Suppressor macrophage treated with lipopolysaccharide for 4 hours (primary cell): Measurements from ENCODE around the gene RALY.

Experiments used
- DNase-seq: peaks from one replicate; pipeline ENCODE4 v3.0.0-alpha.2; 2020

The RALY gene

DNA sequence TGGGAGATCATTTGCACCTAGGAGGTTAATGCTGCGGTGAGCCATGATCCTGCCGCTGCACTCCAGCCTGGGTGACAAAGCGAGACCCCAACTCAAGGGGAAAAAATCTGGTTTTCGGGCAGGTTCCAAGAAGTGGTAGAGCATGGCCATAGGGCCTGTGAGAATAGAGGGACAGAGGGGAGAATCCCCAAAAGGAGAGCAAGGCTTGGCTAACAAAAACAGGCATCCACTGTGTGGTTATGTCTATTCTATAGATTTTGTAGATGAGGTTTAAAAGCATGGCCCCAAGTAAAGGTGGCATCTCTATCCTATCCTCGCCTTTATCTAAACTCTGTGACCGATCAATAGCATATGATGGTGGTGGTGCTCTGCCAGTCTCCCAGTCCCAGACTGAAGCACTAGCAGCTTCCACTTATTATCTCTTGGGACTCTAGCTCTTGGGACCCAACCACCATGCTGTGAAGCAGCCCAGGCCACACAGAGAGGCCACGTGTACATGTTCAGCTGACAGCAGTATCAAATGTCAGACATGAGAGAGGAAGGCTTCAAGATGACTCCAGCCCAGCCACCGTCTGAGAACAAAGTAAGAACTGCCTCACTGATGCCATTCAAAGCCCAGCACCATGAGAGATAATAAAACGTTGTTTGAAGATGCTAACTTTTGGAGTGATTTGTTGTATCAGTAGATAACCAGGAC lies 90.7 kb downstream of the RALY start:
- no peak for DNase-seq

DNA sequence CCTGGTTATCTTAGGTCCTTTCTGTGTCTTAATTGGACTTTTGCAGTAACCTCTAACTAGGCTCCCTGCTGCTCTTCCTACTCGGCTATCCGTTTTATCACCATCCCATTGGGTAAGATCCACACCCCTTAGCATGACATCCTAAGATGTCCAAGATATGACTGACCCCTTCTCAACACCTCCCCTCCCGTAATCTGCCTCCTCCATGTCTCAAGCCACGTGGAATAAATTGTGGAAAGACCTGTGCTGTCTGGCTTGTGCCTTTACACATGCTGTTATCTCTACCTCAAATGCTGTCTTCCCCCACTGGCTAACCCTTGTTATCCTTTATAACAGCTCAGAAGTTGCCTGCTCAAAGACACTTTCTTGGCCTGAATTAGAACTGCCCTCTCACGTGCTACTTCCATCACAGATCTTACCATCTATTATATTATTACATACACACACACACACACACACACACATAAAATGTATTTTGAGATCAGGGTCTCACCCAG lies 91.9 kb downstream of the RALY start:
- no peak for DNase-seq

DNA sequence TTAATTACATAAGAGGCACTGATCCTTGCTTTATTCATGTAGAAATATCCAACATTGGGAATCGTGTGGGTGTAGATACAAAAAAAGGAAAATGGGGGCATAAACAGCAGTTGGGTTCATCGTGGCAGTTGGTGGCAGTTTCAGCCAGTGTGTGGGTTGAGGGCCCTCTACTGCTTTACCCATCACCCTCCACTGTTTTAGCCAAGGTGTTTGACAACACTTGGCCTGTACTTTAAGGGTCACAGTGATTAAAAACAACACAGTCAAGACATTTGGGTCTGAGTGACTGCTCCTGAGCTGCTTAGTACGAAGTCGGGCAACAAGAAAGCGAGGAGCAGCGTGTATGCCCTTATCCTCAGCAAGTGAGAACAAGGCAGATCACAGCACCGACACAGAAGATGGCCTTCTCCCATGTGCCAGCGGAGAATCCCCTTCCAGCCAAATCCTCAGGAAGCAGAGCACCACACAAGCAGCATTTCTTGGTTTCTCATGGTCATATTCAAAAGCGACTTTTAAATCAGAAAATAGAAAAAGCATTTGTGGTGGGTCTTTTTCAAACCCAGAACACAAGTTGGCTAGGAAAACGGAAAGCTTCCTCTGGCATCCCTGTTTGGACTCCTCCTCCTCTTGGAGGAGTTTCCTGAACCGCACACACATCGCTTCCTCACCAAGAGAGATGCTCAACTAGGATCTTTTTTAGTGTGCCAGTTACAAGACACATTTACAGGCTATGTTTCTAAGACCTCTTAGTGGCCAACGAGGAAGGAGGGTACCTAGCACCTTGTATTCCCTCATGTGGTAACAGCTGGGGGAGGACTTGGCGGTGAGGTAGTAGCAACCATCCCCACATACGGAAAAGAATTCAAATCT lies 94.8 kb downstream of the RALY start:
- DNase-seq = no peak

DNA sequence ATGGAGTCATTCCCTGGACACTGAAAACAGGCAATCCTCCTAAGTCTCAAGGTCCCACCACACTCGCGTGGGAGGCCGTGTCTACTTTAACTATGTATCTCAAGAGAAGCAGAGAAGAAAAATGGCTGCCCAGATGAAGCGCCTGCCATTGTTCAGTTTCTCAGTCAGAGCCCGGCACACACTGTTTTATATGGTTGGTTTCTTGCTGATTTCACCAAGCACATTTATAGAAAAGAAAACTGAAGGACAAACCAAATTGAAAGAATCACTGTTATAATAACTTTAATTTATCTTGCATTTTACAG lies 95.4 kb downstream of the RALY start:
- DNase-seq = no peak

- DNase-seq = no peak
These were observed 96.1 kb downstream of the RALY start for GRCh38 chr20:34089655-34090345.

DNA sequence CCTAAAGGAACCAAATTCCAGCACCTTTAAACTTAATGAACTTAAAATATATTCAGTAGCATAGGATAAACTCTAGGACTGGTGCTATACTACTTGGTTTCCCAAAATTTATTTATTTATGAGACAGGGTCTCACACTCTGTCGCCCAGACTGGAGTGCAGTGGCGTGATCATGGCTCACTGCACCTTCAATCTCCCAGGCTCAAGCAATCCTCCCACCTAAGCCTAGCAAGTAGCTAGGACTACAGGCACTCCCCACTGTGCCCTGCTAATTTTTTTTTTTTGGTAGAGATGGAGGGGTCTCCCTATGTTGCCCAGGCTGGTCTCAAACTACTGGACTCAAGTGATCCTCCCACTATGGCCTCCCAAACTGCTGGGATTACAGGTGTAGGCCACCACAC lies 96.9 kb downstream of the RALY start:
- DNase-seq = no peak

DNA sequence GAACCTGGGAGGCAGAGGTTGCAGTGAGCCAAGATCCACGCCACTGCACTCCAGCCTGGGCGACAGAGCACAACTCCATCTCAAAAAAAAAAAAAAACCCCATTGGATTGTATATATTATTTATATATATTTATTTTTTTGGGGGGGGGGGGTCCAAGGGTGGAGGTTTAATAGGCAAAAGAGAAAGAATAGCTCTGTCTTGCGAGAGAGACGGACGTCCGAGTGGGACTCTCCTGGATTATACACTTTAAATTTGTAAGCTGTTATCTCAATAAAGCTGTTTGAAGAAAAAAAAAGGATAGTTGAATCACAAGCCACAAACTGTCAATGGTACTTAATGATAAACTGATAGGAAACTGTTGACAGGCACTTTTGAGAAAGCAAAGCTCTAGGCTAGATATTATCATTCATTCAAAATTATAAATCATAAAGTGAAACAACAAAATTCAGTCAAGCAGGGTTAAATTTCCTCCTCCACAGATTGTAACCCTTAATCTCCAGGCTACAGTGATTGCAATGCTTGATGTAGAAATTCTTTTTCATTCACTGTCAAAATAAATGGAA lies 98.0 kb downstream of the RALY start:
- DNase-seq = no peak

DNA sequence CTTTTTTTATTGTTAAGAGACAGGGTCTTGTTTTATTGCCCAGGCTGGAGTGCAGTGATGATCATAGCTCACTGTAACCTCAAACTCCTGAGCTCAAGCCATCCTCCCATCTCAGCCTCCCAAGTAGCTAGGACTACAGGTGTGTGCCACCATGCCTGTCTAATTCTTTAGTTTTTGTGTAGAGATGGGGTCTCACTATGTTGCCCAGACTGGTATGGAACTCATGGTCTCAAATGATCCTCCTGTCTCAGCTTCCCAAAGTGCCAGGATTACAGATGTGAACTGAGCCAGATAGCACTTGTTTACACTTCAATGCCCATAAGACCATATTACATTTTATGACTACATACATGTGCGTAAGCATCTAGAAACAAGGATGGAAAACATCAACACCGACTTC lies 100.2 kb downstream of the RALY start:
- DNase-seq = no peak

DNA sequence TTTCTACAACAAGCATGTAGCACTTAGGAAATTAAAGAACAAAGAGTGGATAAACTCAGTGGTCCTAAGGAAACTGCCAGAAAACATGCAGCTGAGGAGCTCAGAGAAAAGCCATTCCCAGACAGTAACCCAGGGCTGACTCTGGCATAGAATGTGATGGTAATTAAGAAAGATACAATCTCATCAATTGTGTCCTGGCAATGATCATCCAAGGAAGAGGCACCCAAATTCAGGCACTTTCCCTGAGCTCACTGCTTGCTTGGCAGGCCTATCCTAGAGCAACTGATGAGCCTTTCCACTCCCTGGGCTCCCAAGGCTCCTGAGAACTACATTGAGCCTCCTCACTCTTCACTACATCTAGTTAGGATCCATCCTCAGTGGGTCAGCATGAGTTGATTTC lies 102.1 kb downstream of the RALY start:
- no peak for DNase-seq

- no peak for DNase-seq
These were observed 103.2 kb downstream of the RALY start for GRCh38 chr20:34096699-34097444.

- no peak for DNase-seq
These were observed 104.9 kb downstream of the RALY start for GRCh38 chr20:34098570-34098969.

- no peak for DNase-seq
These were observed 106.0 kb downstream of the RALY start for GRCh38 chr20:34099675-34100074.

GRCh38 chr20:34100576-34100975 lies 106.9 kb downstream of the RALY start:
- DNase-seq = no peak

DNA sequence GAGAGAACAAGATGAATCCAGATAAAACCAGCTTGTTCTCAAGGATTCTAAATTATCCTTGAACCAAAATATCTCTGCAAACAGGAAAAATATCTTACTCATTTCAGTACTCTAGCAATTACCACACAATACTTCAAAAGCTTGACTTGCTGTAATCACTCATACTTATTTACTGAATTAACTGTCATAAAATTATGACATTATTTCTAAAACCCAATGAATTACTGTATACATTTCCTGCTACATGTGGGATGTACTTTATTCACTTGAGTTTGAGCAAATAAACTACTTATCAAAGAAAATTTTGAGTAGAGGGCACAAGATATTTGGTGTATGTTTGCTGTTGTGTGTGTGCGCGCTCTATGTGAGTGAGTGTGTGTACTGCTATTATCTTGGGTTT lies 108.6 kb downstream of the RALY start:
- DNase-seq = no peak

- DNase-seq = peak; percentile 31
These were observed 110.3 kb downstream of the RALY start for GRCh38 chr20:34104059-34104458.

GRCh38 chr20:34105978-34106675 lies 112.4 kb downstream of the RALY start:
- DNase-seq = no peak

DNA sequence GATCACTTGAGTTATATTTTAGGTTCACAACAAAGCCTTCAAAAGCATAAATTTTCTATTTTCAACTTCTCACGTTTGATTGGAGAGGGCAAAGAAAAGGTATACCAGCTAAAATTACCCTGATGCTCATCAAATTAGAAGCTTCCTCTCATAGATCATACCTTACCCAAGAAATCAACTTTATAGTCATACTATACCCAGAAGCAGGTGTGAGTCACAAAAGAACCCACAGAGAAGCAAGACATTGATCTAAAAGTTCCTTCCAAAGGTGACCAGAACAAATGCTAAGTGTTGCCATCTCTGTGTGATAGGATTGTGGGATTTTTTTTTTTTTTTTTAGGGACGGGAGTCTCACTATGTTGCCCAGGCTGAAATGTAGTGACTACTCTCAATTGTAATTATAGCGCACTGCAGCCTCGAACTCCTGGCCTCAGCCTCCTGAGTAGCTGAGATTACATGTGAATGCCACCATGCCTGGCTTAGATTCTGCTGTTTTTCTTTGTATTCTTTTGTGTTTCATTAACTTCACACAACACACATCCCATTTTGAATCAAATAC lies 115.0 kb downstream of the RALY start:
- DNase-seq = no peak

GRCh38 chr20:34109442-34109841 lies 115.7 kb downstream of the RALY start:
- DNase-seq = no peak

DNA sequence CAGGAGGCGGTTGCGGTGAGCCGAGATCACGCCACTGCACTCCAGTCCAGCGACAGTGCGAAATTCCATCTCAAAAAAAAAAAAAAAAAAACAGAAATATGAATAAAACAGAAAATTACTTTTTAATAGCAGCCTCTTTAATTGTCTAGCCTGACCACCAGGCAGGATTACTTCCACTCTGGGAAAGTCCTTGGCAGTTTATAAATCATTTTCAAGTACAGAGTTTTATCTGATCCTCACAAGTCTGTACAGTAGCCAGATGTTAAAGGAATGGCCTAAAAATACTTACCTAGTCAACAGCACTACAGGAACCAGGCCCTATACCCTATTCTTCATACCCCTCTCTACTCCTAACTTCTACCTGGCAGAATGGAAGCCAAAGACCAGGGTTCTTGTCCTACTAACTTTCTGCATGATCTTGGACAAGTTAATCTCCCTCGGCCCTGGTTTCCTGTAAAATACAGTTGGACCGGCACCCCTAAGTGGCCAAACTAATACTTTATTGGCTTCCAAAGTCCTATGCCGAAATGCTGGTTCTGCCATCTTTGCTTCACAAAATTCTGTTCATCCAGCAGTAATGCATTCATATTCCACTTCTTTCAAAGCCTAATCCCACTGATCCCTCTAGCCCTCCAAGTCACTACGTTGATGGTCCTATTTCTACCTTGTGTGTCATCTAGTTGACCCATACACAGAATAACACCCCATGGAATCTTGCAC lies 116.5 kb downstream of the RALY start:
- DNase-seq = no peak

- peak; percentile 66 for DNase-seq
These were observed 117.3 kb downstream of the RALY start for GRCh38 chr20:34110745-34111641.
